ENCODE data around the gene CDH8.

CDH8 gene

DNA sequence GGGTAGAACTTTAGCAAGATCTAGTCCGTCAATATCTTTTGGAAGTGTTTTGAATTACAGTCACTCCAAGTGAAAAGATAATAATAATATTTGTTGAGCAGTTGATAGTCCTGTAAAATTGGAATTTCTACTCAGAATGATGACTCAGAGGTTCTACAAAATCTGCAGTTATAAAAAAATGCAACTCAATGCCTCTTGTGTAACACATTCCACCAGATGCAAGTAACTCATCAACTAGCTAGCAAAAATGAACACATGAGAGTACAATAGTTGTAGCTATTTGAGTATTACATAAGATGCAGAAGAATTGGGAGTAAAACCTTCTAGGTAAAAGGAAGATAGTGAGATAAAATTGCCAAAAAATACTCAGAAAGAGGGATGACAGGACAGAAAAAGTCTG is 177.2 kb downstream of the CDH8 start:
- Histone ChIP-seq H3K27ac (ENCODE audit: low read depth, low read length) (no peak overlapping the region), H3F3A (ENCODE audit: control insufficient read depth, insufficient read depth) (no peaks in the 10 kb centered on the region)

DNA sequence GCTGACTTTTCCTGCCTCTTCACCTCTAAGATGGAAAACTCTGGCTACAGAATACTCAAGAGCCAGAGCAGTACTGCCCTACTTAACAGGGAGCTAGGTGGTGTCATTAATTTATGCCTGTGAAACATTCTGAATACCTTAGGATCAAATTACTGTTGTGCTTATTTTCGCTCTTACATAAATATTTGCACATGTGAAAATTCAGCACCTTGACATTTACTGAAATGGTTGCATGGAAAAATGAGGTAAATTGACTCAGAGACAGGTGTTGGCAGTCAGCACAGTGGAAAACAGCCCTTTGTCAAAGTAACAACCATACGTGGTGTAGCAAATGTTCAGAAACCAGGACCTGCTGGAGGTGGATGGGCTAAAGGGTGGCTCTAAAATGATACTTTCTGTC is 193.6 kb downstream of the CDH8 start:
- no peaks in the 10 kb centered on the region for H3K36me3 ChIP-seq (ENCODE audit: control insufficient read depth, low read length)
- no peak for TF ChIP-seq EZH2phosphoT487 (IDR thresholded peaks at IDR 0.05; ENCODE audit: borderline replicate concordance, low read length)
- TF ChIP-seq, protein P1, sequence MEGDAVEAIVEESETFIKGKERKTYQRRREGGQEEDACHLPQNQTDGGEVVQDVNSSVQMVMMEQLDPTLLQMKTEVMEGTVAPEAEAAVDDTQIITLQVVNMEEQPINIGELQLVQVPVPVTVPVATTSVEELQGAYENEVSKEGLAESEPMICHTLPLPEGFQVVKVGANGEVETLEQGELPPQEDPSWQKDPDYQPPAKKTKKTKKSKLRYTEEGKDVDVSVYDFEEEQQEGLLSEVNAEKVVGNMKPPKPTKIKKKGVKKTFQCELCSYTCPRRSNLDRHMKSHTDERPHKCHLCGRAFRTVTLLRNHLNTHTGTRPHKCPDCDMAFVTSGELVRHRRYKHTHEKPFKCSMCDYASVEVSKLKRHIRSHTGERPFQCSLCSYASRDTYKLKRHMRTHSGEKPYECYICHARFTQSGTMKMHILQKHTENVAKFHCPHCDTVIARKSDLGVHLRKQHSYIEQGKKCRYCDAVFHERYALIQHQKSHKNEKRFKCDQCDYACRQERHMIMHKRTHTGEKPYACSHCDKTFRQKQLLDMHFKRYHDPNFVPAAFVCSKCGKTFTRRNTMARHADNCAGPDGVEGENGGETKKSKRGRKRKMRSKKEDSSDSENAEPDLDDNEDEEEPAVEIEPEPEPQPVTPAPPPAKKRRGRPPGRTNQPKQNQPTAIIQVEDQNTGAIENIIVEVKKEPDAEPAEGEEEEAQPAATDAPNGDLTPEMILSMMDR (IDR thresholded peaks at IDR 0.05; ENCODE audit: low read depth, low read length, poor library complexity, severe bottlenecking): no peak
- no peaks in the 10 kb centered on the region for H3K79me2 ChIP-seq (ENCODE audit: control insufficient read depth, low read length)
- no peak overlapping the region for H3K27ac ChIP-seq (ENCODE audit: low read depth, low read length)
- H3K4me1 ChIP-seq (ENCODE audit: control insufficient read depth, low read length): no peaks in the 10 kb centered on the region
- H3K9me3 ChIP-seq (ENCODE audit: control insufficient read depth, insufficient read depth, low read length): no peaks in the 10 kb centered on the region
- no peaks in the 10 kb centered on the region for H3F3A ChIP-seq (ENCODE audit: control insufficient read depth, insufficient read depth)
- H3K9me2 ChIP-seq (replicated peaks; ENCODE audit: control insufficient read depth, low read length): no peaks in the 10 kb centered on the region
- no peaks in the 10 kb centered on the region for H4K20me1 ChIP-seq (ENCODE audit: control insufficient read depth, insufficient read depth, low read depth, low read length)
- H3K4me2 ChIP-seq (ENCODE audit: low read length): no peak overlapping the region
- no peak overlapping the region for H3K4me3 ChIP-seq (ENCODE audit: low read length)
- no peaks in the 10 kb centered on the region for H3K27me3 ChIP-seq (ENCODE audit: control insufficient read depth, low read length)

More for the DNA sequence above, 177.2 kb downstream of the CDH8 start:
- TF ChIP-seq, protein P1 (IDR thresholded peaks at IDR 0.05; ENCODE audit: low read depth, low read length, poor library complexity, severe bottlenecking): no peak
- no peak for TF ChIP-seq EZH2phosphoT487 (IDR thresholded peaks at IDR 0.05; ENCODE audit: borderline replicate concordance, low read length)
- Histone ChIP-seq H3K4me3 (ENCODE audit: low read length) (no peak overlapping the region), H3K9me2 (replicated peaks; ENCODE audit: control insufficient read depth, low read length) (no peaks in the 10 kb centered on the region), H3K79me2 (ENCODE audit: control insufficient read depth, low read length) (no peaks in the 10 kb centered on the region), H3K27me3 (ENCODE audit: control insufficient read depth, low read length) (no peaks in the 10 kb centered on the region), H3K4me1 (ENCODE audit: control insufficient read depth, low read length) (no peaks in the 10 kb centered on the region), H3K9me3 (ENCODE audit: control insufficient read depth, insufficient read depth, low read length) (no peaks in the 10 kb centered on the region), H4K20me1 (ENCODE audit: control insufficient read depth, insufficient read depth, low read depth, low read length) (no peaks in the 10 kb centered on the region), H3K4me2 (ENCODE audit: low read length) (no peak overlapping the region), H3K36me3 (ENCODE audit: control insufficient read depth, low read length) (no peaks in the 10 kb centered on the region)

DNA sequence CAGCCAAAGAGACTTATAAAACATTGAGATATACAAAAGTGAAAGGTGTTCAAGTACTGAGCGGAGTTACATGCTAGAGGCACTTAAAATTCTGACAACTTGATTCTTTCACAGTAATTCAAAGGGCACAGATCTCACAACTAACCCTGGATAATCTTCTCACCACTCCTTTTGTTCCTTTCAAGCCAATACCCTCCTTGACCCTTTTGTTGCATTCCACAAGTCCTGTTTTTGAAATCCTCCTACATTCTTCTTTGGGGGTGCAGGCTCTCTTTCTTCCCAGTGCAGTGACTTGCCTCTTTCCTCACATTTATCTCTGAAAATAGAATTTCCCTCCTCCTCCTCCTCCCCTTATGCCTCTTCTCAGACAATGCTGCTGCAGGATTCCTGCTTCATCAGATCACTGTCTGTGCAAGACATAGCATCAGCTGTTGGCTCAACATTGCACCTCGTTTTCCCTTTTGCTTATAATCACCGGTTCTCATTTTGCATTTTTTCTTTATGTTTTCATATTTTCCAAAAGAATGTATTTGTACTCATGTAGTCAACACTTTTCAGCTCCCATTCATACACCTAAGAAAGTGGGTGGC is 199.3 kb downstream of the CDH8 start:
- TF ChIP-seq, protein P1 (IDR thresholded peaks at IDR 0.05; ENCODE audit: low read depth, low read length, poor library complexity, severe bottlenecking): no peak
- TF ChIP-seq EZH2phosphoT487 (IDR thresholded peaks at IDR 0.05; ENCODE audit: borderline replicate concordance, low read length): no peak
- H3F3A ChIP-seq (ENCODE audit: control insufficient read depth, insufficient read depth): no peaks in the 10 kb centered on the region
- H3K4me3 ChIP-seq (ENCODE audit: low read length): no peak overlapping the region
- H3K9me3 ChIP-seq (ENCODE audit: control insufficient read depth, insufficient read depth, low read length): no peaks in the 10 kb centered on the region
- H4K20me1 ChIP-seq (ENCODE audit: control insufficient read depth, insufficient read depth, low read depth, low read length): no peaks in the 10 kb centered on the region
- H3K27me3 ChIP-seq (ENCODE audit: control insufficient read depth, low read length): no peaks in the 10 kb centered on the region
- H3K4me2 ChIP-seq (ENCODE audit: low read length): no peak overlapping the region
- no peaks in the 10 kb centered on the region for H3K4me1 ChIP-seq (ENCODE audit: control insufficient read depth, low read length)
- no peaks in the 10 kb centered on the region for H3K9me2 ChIP-seq (replicated peaks; ENCODE audit: control insufficient read depth, low read length)
- no peaks in the 10 kb centered on the region for H3K79me2 ChIP-seq (ENCODE audit: control insufficient read depth, low read length)
- H3K36me3 ChIP-seq (ENCODE audit: control insufficient read depth, low read length): no peaks in the 10 kb centered on the region
- no peak overlapping the region for H3K27ac ChIP-seq (ENCODE audit: low read depth, low read length)

Measured in DOHH2 (cell line).